CD4-positive, alpha-beta T cell treated with Interleukin-4 for 1 hour (primary cell): ENCODE measurements around the gene DCDC2.
"Not testable (repeated sequence)": the region's sequence is repeated elsewhere in the genome, so short reads cannot be mapped to it uniquely, and the experiment has no call there.

Source experiments
- DNase-seq, 2 donors: peaks; one replicate each; pipeline ENCODE4 v3.0.0-alpha.2; 2020 to 2022

DCDC2 gene

GRCh38 chr6:24207413-24207812 is 150.4 kb downstream of the DCDC2 start:
- DNase-seq: no peak

GRCh38 chr6:24205020-24205492 is 152.8 kb downstream of the DCDC2 start:
- DNase-seq: peak in 1 of 2 donors; percentile 25

GRCh38 chr6:24204113-24204512 is 153.7 kb downstream of the DCDC2 start:
- not testable (repeated sequence) for DNase-seq

- no peak for DNase-seq
Measured at GRCh38 chr6:24197892-24198291, 160.0 kb downstream of the DCDC2 start.

- no peak for DNase-seq
Measured at GRCh38 chr6:24195836-24196597, 161.8 kb downstream of the DCDC2 start.

GRCh38 chr6:24194978-24195700 is 162.7 kb downstream of the DCDC2 start:
- no peak for DNase-seq

GRCh38 chr6:24193364-24193763 is 164.5 kb downstream of the DCDC2 start:
- no peak for DNase-seq

- no peak for DNase-seq
Measured at GRCh38 chr6:24191346-24191745, 166.5 kb downstream of the DCDC2 start.

- no peak for DNase-seq
Measured at GRCh38 chr6:24188578-24189080, 169.2 kb downstream of the DCDC2 start.

- no peak for DNase-seq
Measured at GRCh38 chr6:24187965-24188577, 169.8 kb downstream of the DCDC2 start.

- DNase-seq: no peak
Measured at GRCh38 chr6:24186349-24186748, 171.5 kb downstream of the DCDC2 start.

- DNase-seq: no peak
Measured at GRCh38 chr6:24183584-24183983, 174.3 kb downstream of the DCDC2 start.

GRCh38 chr6:24157886-24158285 is 200.0 kb downstream of the DCDC2 start:
- DNase-seq: no peak

GRCh38 chr6:24154121-24154520 is 203.7 kb downstream of the DCDC2 start:
- no peak for DNase-seq

- no peak for DNase-seq
Measured at GRCh38 chr6:24152014-24152413, 205.8 kb downstream of the DCDC2 start.

GRCh38 chr6:24149836-24150235 is 208.0 kb downstream of the DCDC2 start:
- DNase-seq: no peak

GRCh38 chr6:24149296-24149695 is 208.6 kb downstream of the DCDC2 start:
- no peak for DNase-seq

GRCh38 chr6:24148684-24149083 is 209.2 kb downstream of the DCDC2 start:
- no peak for DNase-seq

- no peak for DNase-seq
Measured at GRCh38 chr6:24148154-24148570, 209.7 kb downstream of the DCDC2 start.

GRCh38 chr6:24147511-24148153 is 210.2 kb downstream of the DCDC2 start:
- no peak for DNase-seq

- no peak for DNase-seq
Measured at GRCh38 chr6:24146871-24147270, 211.0 kb downstream of the DCDC2 start.

GRCh38 chr6:24145690-24146131 is 212.1 kb downstream of the DCDC2 start:
- no peak for DNase-seq

GRCh38 chr6:24142733-24143132 is 215.1 kb downstream of the DCDC2 start:
- DNase-seq: not testable (repeated sequence)
